Neural progenitor cell (in vitro differentiated cells): ENCODE data around the gene KCND1.

Experiments used
- CTCF ChIP-seq: fragments of 200-600 bp; sonication (generic); IDR thresholded peaks from 2 replicates; pipeline ENCODE4 v1.5.1; 2017; ENCODE audit warnings: antibody characterized with exemption, mild to moderate bottlenecking
- EZH2 ChIP-seq: fragments of 200-600 bp; sonication (generic); IDR thresholded peaks from 2 replicates; pipeline ENCODE4 v1.6.1; 2017; ENCODE audit warnings: antibody characterized with exemption, mild to moderate bottlenecking, moderate library complexity
- EZH2phosphoT487 ChIP-seq: fragments of 200-600 bp; sonication (generic); IDR thresholded peaks from 2 replicates; pipeline ENCODE4 v1.6.1; 2017; ENCODE audit warnings: antibody characterized with exemption

GRCh38 chrX:48927736-48928382 is 43.8 kb downstream of the KCND1 start:
- TF ChIP-seq CTCF (no peak), EZH2 (no peak), EZH2phosphoT487 (no peak)
